Omental fat pad (tissue), 4 donors: ENCODE data around the gene SMIM31. TPM values are rescaled to one million over a fixed set of nuclear protein-coding genes. Genes with fewer than 3 reads are reported as not detected.

ENCODE experiments used
- ATAC-seq: fragments of 150-250 bp; one replicate; pipeline ENCODE4 v1.9.1; 2016; ENCODE audit warnings: mild to moderate bottlenecking, moderate library complexity; ENCODE audit not compliant: low FRiP score
- DNase-seq: peaks from one replicate; pipeline ENCODE4 v3.0.0-alpha.2; 2019; ENCODE audit warnings: low spot score
- CTCF ChIP-seq, 3 donors: fragments of 450-650 bp; IDR thresholded peaks; one replicate each; pipeline ENCODE4 v1.5.1; 2016 to 2017; ENCODE audit warnings: antibody characterized with exemption in 3 of 3, mild to moderate bottlenecking in 3 of 3, moderate library complexity in 2 of 3
- total RNA-seq, 4 donors: library from RNA; depleted of rRNA; stranded (reverse); fragments of >200 nt; gene quantifications; one replicate each; pipeline ENCODE4 v1.1.0, GENCODE V29; 2016

Gene SMIM31
- total RNA-seq, 4 donors from 2014 or later, result not detected

DNA sequence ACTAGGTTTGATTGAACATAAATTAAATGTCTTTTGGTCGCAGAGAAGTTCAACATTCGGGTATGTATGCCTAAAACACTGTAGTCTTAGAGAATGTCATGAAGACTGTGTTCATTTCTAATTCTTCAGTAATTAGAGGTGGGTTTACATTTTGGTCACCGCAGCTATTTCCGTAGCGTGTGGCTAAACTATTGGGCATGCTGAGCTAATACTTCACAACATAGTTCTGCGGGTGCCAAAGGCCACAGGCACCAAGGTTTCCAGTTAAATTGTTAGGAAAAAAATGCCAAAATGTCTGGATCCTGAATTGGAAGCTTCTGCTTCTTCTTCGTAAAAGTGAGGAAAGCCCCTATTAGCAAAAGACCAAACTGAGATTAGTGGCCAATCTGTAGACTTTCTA, 25.1 kb downstream of the SMIM31 start:
- no peak for ATAC-seq
- no peak for DNase-seq
- TF ChIP-seq CTCF (IDR thresholded peaks at IDR 0.05), result no peak

GRCh38 chr4:164779811-164780216, 25.9 kb downstream of the SMIM31 start:
- no peak for TF ChIP-seq CTCF (IDR thresholded peaks at IDR 0.05)
- ATAC-seq, result no peak

GRCh38 chr4:164780839-164781238, 26.9 kb downstream of the SMIM31 start:
- no peak for ATAC-seq
- TF ChIP-seq CTCF (IDR thresholded peaks at IDR 0.05), result no peak
- DNase-seq, result no peak

More at GRCh38 chr4:164779811-164780216, 25.9 kb downstream of the SMIM31 start:
- no peak for DNase-seq

DNA sequence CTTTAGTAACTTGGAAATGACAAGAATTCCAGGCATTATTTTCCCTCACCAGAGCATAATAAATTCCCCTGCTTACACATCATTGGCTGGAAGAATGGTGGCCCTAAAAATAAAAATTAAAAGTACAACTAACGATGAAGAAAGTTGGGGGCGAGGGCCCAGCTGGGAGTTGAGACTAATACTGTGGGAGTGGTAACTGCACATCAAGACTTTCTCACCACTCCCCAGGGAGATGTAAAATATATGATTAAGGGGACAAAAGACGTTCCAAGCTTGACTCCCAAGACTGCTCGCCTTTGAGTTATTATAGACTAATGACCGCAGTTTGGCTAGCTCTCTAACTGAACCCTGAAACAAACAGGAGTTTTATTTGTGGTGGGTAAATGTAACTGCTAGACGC, 30.0 kb downstream of the SMIM31 start:
- no peak for TF ChIP-seq CTCF (IDR thresholded peaks at IDR 0.05)
- DNase-seq, result no peak
- no peak for ATAC-seq

- no peak for ATAC-seq
- TF ChIP-seq CTCF (IDR thresholded peaks at IDR 0.05), result no peak
Observed at GRCh38 chr4:164789047-164789446, 35.1 kb downstream of the SMIM31 start.

DNA sequence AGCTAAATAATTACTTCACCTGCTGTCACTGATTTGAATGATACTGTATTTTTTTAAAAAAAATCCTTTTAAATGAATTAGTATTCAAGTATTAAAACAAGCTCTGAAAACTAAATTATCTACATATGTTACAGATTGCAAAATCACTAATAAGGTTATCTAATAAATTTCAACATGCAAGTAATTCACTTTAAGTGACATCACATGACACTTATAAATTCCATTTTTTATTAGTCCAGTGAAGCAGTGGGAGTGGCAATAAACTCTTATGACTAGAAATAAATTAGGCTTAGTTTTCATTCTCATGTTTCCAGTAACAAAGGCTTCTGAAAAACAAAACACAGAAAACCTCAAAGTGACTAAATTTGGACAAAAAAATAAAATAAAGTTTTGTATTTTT, 36.3 kb downstream of the SMIM31 start:
- no peak for DNase-seq
- TF ChIP-seq CTCF (IDR thresholded peaks at IDR 0.05), result no peak
- ATAC-seq, result no peak

More at GRCh38 chr4:164789047-164789446, 35.1 kb downstream of the SMIM31 start:
- no peak for DNase-seq

GRCh38 chr4:164799410-164799809, 45.5 kb downstream of the SMIM31 start:
- no peak for DNase-seq
- TF ChIP-seq CTCF (IDR thresholded peaks at IDR 0.05), result no peak
- ATAC-seq, result no peak
